Gastroesophageal sphincter (tissue), 3 donors: ENCODE measurements around the gene PKIG.

Experiments used
- CTCF ChIP-seq, 4 experiments: fragments of 200-600 bp in 2 of 4; fragments of 450-650 bp in 2 of 4; sonication (generic) in 1 of 4; IDR thresholded peaks; one replicate each; pipeline ENCODE4 v1.5.1; 2017 to 2019; ENCODE audit warnings: antibody characterized with exemption in 4 of 4, mild to moderate bottlenecking in 2 of 4, moderate library complexity in 2 of 4
- POLR2A ChIP-seq, 2 donors: fragments of 450-650 bp; IDR thresholded peaks; one replicate each; pipeline ENCODE4 v1.6.1; 2017; ENCODE audit warnings: antibody characterized with exemption in 2 of 2, mild to moderate bottlenecking in 2 of 2, moderate library complexity in 1 of 2
- POLR2AphosphoS5 ChIP-seq: sonication (generic); formaldehyde crosslinking; IDR thresholded peaks from one replicate; pipeline ENCODE4 v1.6.1; 2017; ENCODE audit warnings: antibody characterized with exemption

- TF ChIP-seq CTCF (IDR thresholded peaks at IDR 0.05) (no peak), POLR2AphosphoS5 (no peak), POLR2A (IDR thresholded peaks at IDR 0.05) (no peak)
These were observed 78.2 kb downstream of the PKIG start for GRCh38 chr20:44660581-44660980.
